ENCODE results near the gene UBE2V1. TPM values are rescaled to one million over a fixed set of nuclear protein-coding genes. Genes with fewer than 3 reads are reported as not detected.

UBE2V1 gene
- total and polyA plus RNA-seq, 2 donors (not counting 1 experiment from before 2014, with no cell fraction given), result 69.2 to 158 TPM

DNA sequence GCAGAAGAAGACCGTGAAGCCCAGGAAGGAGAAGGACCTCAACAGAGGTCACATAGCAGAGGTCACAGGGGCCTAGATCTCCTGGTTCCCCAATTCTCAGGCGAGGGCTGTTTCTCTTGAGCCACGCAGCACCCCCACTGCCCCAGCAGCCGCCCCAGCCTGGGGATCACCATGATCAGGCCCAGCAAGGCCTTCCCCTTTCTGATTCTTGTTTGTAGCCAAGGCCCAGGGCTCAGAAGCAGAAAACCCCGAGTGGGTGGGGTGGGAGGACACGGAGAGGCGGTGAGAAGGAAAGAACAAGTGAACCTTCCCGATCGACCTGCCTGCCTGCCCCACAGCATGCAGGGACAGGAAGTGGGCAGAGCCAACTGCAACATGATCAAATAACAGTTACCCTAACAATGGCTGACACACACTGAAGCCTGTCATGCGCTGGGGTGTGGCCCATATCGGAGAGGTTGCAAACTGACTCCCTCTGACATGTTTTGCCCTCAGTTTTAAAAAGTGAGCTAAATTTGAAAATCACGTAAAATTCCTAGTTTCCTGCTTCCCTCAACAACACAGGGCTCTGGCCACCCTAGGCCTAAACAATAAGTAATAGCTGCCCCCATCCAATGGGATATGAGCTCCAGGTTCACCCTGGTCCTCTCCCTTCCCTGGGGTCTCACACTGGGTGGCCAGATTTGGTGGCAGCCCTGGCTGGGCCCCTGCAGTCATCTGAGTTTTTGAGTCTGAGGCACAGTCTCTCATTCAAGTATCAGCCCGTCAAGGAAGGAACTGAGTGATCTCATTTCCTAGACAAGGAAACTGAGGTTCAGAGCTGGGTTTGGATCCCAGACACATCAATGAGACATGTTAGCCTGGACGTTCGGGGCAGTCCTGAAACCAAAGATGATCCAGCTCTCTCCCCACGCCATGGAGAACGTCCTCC is 34.0 kb upstream of the UBE2V1 start:
- H3K9me3 Mint-ChIP-seq (ENCODE audit: insufficient read depth), result no peaks in the 10 kb centered on the region
- intact Hi-C loops (cut with micrococcal nuclease), result no loop called here
- peak overlapping the region; percentile 74 for H3K4me3 Mint-ChIP-seq
- Histone ChIP-seq H3K79me2 (ENCODE audit: control insufficient read depth, insufficient read depth, low read length) (peaks cover 63% of the 10 kb centered on the region), H3K4me2 (replicated peaks; ENCODE audit: low read depth, low read length, poor library complexity, severe bottlenecking) (peak overlapping the region; percentile 76), H4K20me1 (ENCODE audit: control insufficient read depth, insufficient read depth, low read length, poor library complexity, severe bottlenecking) (peaks cover 2% of the 10 kb centered on the region), H3K27ac (ENCODE audit: low read length in 2 of 2) (peak overlapping the region; percentile 90 to 95), H3K36me3 (replicated peaks in 1 of 2; ENCODE audit: control extremely low read depth in 1 of 2, control insufficient read depth in 1 of 2, extremely low read depth in 1 of 2, insufficient read depth in 2 of 2, low read length in 1 of 2) (peaks cover 2 to 28% of the 10 kb centered on the region in 2 experiments), H3K27me3 (replicated peaks in 1 of 4; ENCODE audit: control extremely low read depth in 1 of 4, control insufficient read depth in 3 of 4, insufficient read depth in 4 of 4, low read length in 3 of 4) (no peaks in the 10 kb centered on the region), H3K9me3 (ENCODE audit: control extremely low read depth in 1 of 3, control insufficient read depth in 2 of 3, insufficient read depth in 1 of 3, low read length in 2 of 3) (no peaks in the 10 kb centered on the region), H3K4me3 (ENCODE audit: control extremely low read depth in 1 of 5, extremely low read depth in 1 of 5, insufficient read depth in 1 of 5, low read depth in 2 of 5, low read length in 4 of 5) (peak overlapping the region in 4 of 5 experiments; percentile 1 to 35 (median 18)), H3K4me1 (ENCODE audit: control insufficient read depth in 2 of 2, insufficient read depth in 2 of 2, low read length in 2 of 2) (peaks cover 25 to 27% of the 10 kb centered on the region in 2 donors), H3K9ac (ENCODE audit: low read length) (peak overlapping the region; percentile 53), H2AFZ (ENCODE audit: insufficient read depth, low read depth, low read length, poor library complexity, severe bottlenecking) (peak overlapping the region; percentile 80)
- peak; percentile 94 for ATAC-seq (ENCODE audit: low read depth)
- POLR2A ChIA-PET, result no interaction called here
- 44% methylated on average over 11 of the region's 17 CpGs for WGBS (ENCODE audit: insufficient coverage)
- no peak for TF ChIP-seq EZH2 (IDR thresholded peaks at IDR 0.05; ENCODE audit: borderline replicate concordance, insufficient read depth, low read depth, low read length, poor library complexity, severe bottlenecking)
- TF ChIP-seq, protein P1, sequence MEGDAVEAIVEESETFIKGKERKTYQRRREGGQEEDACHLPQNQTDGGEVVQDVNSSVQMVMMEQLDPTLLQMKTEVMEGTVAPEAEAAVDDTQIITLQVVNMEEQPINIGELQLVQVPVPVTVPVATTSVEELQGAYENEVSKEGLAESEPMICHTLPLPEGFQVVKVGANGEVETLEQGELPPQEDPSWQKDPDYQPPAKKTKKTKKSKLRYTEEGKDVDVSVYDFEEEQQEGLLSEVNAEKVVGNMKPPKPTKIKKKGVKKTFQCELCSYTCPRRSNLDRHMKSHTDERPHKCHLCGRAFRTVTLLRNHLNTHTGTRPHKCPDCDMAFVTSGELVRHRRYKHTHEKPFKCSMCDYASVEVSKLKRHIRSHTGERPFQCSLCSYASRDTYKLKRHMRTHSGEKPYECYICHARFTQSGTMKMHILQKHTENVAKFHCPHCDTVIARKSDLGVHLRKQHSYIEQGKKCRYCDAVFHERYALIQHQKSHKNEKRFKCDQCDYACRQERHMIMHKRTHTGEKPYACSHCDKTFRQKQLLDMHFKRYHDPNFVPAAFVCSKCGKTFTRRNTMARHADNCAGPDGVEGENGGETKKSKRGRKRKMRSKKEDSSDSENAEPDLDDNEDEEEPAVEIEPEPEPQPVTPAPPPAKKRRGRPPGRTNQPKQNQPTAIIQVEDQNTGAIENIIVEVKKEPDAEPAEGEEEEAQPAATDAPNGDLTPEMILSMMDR (IDR thresholded peaks at IDR 0.05), result no peak
- no peaks in the 10 kb centered on the region for H3K27me3 Mint-ChIP-seq
- H3K27ac Mint-ChIP-seq, result peak overlapping the region; percentile 97
- DNase-seq, result peak; percentile 91
- CTCF ChIA-PET, result interaction anchor here (1.0 to 2.8 kb wide), 5 partner anchors 22 to 167 kb away, joined by 3 to 14 read pairs (median 4); no protein-coding TSS in a partner anchor
- peaks cover 49% of the 10 kb centered on the region for H3K4me1 Mint-ChIP-seq

- H3K4me1 Mint-ChIP-seq, result peaks cover 44% of the 10 kb centered on the region
- peaks cover 63% of the 10 kb centered on the region for H3K79me2 ChIP-seq (ENCODE audit: control insufficient read depth, insufficient read depth, low read length)
- H3K4me3 ChIP-seq (ENCODE audit: control extremely low read depth in 1 of 5, extremely low read depth in 1 of 5, insufficient read depth in 1 of 5, low read depth in 2 of 5, low read length in 4 of 5), result peak overlapping the region in 4 of 5 experiments; percentile 1 to 35 (median 18)
- peaks cover 22 to 23% of the 10 kb centered on the region in 2 donors for H3K4me1 ChIP-seq (ENCODE audit: control insufficient read depth in 2 of 2, insufficient read depth in 2 of 2, low read length in 2 of 2)
- 90% methylated on average over 5 of the region's 6 CpGs for WGBS (ENCODE audit: insufficient coverage)
- POLR2A ChIA-PET, result no interaction called here
- H4K20me1 ChIP-seq (ENCODE audit: control insufficient read depth, insufficient read depth, low read length, poor library complexity, severe bottlenecking), result peaks cover 10% of the 10 kb centered on the region
- peak overlapping the region; percentile 53 for H3K9ac ChIP-seq (ENCODE audit: low read length)
- DNase-seq (no peak), ATAC-seq (ENCODE audit: low read depth) (no peak)
- peak overlapping the region; percentile 76 for H3K4me2 ChIP-seq (replicated peaks; ENCODE audit: low read depth, low read length, poor library complexity, severe bottlenecking)
- peak overlapping the region; percentile 74 for H3K4me3 Mint-ChIP-seq
- H3K9me3 ChIP-seq (ENCODE audit: control extremely low read depth in 1 of 3, control insufficient read depth in 2 of 3, insufficient read depth in 1 of 3, low read length in 2 of 3), result no peaks in the 10 kb centered on the region
- TF ChIP-seq, protein P1 (IDR thresholded peaks at IDR 0.05), result no peak
- TF ChIP-seq EZH2 (IDR thresholded peaks at IDR 0.05; ENCODE audit: borderline replicate concordance, insufficient read depth, low read depth, low read length, poor library complexity, severe bottlenecking), result no peak
- H3K36me3 ChIP-seq (replicated peaks in 1 of 2; ENCODE audit: control extremely low read depth in 1 of 2, control insufficient read depth in 1 of 2, extremely low read depth in 1 of 2, insufficient read depth in 2 of 2, low read length in 1 of 2), result peaks cover 2 to 35% of the 10 kb centered on the region in 2 experiments
- CTCF ChIA-PET, result no interaction called here
- intact Hi-C loops (cut with micrococcal nuclease), result no loop called here
- H3K27ac Mint-ChIP-seq, result peak overlapping the region; percentile 97
- H3K27me3 Mint-ChIP-seq, result no peaks in the 10 kb centered on the region
- H3K27ac ChIP-seq (ENCODE audit: low read length in 2 of 2), result peak overlapping the region; percentile 90 to 95
- no peaks in the 10 kb centered on the region for H3K27me3 ChIP-seq (replicated peaks in 1 of 4; ENCODE audit: control extremely low read depth in 1 of 4, control insufficient read depth in 3 of 4, insufficient read depth in 4 of 4, low read length in 3 of 4)
- H2AFZ ChIP-seq (ENCODE audit: insufficient read depth, low read depth, low read length, poor library complexity, severe bottlenecking), result peak overlapping the region; percentile 80
- H3K9me3 Mint-ChIP-seq (ENCODE audit: insufficient read depth), result no peaks in the 10 kb centered on the region
Measured at GRCh38 chr20:50146214-50146613, 33.3 kb upstream of the UBE2V1 start.
